Activated B cell treated with CpG ODN at 0.5 μM for 24 hours (primary cell): Measurements from ENCODE around the gene PRRT2. TPM values are rescaled to one million over a fixed set of nuclear protein-coding genes. Genes with fewer than 3 reads are reported as not detected.

ENCODE experiments used
- ATAC-seq: fragments of 200-7000 bp; cut with Tn5 transposase; one replicate; pipeline ENCODE4 v1.10.0; 2021; ENCODE audit warnings: low read depth, mild to moderate bottlenecking, moderate library complexity
- CTCF ChIA-PET: fragments of 350-600 bp; sonication (Branson Sonifier 250); formaldehyde crosslinking; loops from one replicate; lab custom pipeline; 2021; ENCODE audit warnings: antibody characterized with exemption; lab: Charles Lee
- POLR2A ChIA-PET: fragments of 350-600 bp; sonication (Branson Sonifier 250); formaldehyde crosslinking; loops from one replicate; lab custom pipeline; 2021; ENCODE audit warnings: antibody characterized with exemption; lab: Charles Lee
- DNase-seq: peaks from one replicate; pipeline ENCODE4 v3.0.0; 2022
- H3K27ac Mint-ChIP-seq: one replicate; pipeline ENCODE4 v1.8.0; 2020; ENCODE audit warnings: mixed read lengths
- H3K27me3 Mint-ChIP-seq: one replicate; pipeline ENCODE4 v1.8.0; 2021; ENCODE audit warnings: mixed read lengths
- H3K36me3 Mint-ChIP-seq: one replicate; pipeline ENCODE4 v1.8.0; 2021; ENCODE audit warnings: low read depth, mixed read lengths
- H3K4me1 Mint-ChIP-seq: one replicate; pipeline ENCODE4 v1.8.0; 2021; ENCODE audit warnings: mixed read lengths
- H3K4me3 Mint-ChIP-seq: one replicate; pipeline ENCODE4 v1.8.0; 2020; ENCODE audit warnings: mild to moderate bottlenecking, mixed read lengths
- H3K9me3 Mint-ChIP-seq: one replicate; pipeline ENCODE4 v1.8.0; 2020; ENCODE audit warnings: mixed read lengths
- intact Hi-C: fragments of 100-400 bp; cut with micrococcal nuclease; formaldehyde crosslinking; loops from one replicate; pipeline ENCODE4 v1.15.1; 2024
- total RNA-seq: library from RNA; stranded (reverse); gene quantifications from 2 replicates; pipeline ENCODE4 v1.2.3, GENCODE V29; 2022
- TF ChIP-seq, protein P1 (sequence below): fragments of 200-600 bp; IDR thresholded peaks from one replicate; pipeline ENCODE4 v1.8.0; 2022; ENCODE audit warnings: antibody characterized with exemption, mild to moderate bottlenecking

Gene PRRT2
- total RNA-seq, 1 donor from 2014 or later = 0.11 TPM

DNA sequence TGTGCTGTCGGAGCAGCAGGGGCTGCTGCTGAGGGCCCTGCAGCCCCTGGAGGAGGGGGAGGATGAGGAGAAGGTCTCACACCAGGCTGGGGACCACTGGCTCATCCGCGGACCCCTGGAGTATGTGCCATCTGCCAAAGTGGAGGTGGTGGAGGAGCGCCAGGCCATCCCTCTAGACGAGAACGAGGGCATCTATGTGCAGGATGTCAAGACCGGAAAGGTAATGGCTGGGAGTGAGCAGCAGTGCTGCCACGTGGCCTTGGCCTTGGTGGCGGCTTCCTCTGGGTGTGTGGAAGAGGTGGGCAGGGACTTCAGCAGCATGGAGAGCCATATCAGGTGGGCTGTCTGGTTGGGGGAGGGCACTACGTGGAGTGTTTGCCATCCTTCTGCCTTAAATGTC, 28.2 kb downstream of the PRRT2 start:
- Mint-ChIP-seq H3K27me3 (no peaks in the 10 kb centered on the region), H3K4me3 (no peak overlapping the region), H3K4me1 (no peaks in the 10 kb centered on the region), H3K9me3 (no peaks in the 10 kb centered on the region), H3K27ac (no peak overlapping the region), H3K36me3 (peaks cover 76% of the 10 kb centered on the region)
- POLR2A ChIA-PET = no interaction called here
- no peak for ATAC-seq
- TF ChIP-seq, protein P1, sequence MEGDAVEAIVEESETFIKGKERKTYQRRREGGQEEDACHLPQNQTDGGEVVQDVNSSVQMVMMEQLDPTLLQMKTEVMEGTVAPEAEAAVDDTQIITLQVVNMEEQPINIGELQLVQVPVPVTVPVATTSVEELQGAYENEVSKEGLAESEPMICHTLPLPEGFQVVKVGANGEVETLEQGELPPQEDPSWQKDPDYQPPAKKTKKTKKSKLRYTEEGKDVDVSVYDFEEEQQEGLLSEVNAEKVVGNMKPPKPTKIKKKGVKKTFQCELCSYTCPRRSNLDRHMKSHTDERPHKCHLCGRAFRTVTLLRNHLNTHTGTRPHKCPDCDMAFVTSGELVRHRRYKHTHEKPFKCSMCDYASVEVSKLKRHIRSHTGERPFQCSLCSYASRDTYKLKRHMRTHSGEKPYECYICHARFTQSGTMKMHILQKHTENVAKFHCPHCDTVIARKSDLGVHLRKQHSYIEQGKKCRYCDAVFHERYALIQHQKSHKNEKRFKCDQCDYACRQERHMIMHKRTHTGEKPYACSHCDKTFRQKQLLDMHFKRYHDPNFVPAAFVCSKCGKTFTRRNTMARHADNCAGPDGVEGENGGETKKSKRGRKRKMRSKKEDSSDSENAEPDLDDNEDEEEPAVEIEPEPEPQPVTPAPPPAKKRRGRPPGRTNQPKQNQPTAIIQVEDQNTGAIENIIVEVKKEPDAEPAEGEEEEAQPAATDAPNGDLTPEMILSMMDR = no peak
- CTCF ChIA-PET = no interaction called here
- intact Hi-C loops = no loop called here
- no peak for DNase-seq

DNA sequence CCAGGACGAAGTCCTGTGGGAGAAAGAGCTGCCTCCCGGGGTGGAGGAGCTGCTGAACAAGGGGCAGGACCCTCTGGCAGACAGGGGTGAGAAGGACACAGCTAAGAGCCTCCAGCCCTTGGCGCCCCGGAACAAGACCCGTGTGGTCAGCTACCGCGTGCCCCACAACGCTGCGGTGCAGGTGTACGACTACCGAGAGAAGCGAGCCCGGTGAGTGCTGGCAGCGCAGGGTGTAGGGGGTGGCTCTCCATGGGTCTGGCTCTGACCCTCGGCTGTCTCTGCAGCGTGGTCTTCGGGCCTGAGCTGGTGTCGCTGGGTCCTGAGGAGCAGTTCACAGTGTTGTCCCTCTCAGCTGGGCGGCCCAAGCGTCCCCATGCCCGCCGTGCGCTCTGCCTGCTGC, 29.6 kb downstream of the PRRT2 start:
- H3K4me1 Mint-ChIP-seq = no peaks in the 10 kb centered on the region

DNA sequence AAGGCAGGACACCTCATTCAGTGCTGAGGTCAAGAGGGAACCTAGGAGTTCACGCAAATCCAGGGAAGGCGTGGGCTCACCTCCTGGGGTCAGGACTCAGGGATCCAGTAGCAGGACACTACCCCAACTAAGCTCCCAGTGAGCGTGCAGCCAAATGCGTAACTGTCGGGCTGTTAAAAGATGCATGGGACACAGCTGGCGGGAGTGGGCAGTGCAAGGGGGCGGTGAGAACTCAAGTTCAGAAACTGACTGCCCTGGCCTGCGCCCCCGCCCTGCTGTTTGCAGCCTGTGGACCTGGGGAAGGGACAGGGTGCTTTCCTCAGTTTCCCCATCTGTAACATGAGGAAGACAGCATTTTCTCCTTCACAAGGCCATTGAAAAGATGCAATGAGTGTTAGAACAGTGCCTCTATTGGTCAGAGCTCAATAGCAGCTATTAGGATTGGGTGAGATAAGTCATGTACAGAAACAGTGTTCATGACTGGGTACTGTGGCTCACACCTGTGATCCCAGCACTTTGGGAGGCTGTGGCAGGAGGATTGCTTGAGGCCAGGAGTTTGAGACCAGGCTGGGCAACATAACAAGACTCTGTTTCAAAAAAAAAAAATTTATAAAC, 30.8 kb downstream of the PRRT2 start:
- H3K9me3 Mint-ChIP-seq = no peaks in the 10 kb centered on the region
- H3K4me3 Mint-ChIP-seq = no peak overlapping the region
- POLR2A ChIA-PET = no interaction called here
- CTCF ChIA-PET = no interaction called here
- H3K27ac Mint-ChIP-seq = no peak overlapping the region
- TF ChIP-seq, protein P1 = no peak
- ATAC-seq (no peak), DNase-seq (no peak)
- H3K27me3 Mint-ChIP-seq = no peaks in the 10 kb centered on the region
- peaks cover 81% of the 10 kb centered on the region for H3K36me3 Mint-ChIP-seq
- no peaks in the 10 kb centered on the region for H3K4me1 Mint-ChIP-seq
- intact Hi-C loops = no loop called here

More for the DNA sequence above, 29.6 kb downstream of the PRRT2 start:
- H3K27ac Mint-ChIP-seq = no peak overlapping the region
- POLR2A ChIA-PET = no interaction called here
- ATAC-seq (no peak), DNase-seq (no peak)
- peaks cover 81% of the 10 kb centered on the region for H3K36me3 Mint-ChIP-seq
- H3K27me3 Mint-ChIP-seq = no peaks in the 10 kb centered on the region
- CTCF ChIA-PET = no interaction called here
- intact Hi-C loops = no loop called here
- no peaks in the 10 kb centered on the region for H3K9me3 Mint-ChIP-seq
- H3K4me3 Mint-ChIP-seq = no peak overlapping the region
- TF ChIP-seq, protein P1 = no peak

DNA sequence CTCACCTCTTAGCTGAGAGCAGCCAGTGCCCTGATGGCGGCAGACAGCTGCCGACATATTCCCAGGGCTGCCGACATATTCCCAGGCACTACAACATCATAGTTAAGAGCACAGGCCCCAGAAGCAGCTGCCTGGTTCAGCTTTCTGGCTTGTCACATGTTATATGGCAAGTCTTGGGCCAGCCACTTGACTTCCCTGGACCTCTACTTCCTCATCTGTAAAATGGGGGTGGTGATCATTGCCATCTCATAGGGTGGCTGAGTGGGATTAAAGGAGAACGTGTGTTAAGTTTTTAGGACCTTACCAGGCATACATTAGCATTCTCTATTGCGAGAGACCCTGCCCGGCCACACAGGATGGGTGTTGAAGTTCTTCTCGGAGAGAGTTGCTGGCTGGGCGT, 31.9 kb downstream of the PRRT2 start:
- ATAC-seq = no peak
- no peak overlapping the region for H3K27ac Mint-ChIP-seq
- intact Hi-C loops = no loop called here

DNA sequence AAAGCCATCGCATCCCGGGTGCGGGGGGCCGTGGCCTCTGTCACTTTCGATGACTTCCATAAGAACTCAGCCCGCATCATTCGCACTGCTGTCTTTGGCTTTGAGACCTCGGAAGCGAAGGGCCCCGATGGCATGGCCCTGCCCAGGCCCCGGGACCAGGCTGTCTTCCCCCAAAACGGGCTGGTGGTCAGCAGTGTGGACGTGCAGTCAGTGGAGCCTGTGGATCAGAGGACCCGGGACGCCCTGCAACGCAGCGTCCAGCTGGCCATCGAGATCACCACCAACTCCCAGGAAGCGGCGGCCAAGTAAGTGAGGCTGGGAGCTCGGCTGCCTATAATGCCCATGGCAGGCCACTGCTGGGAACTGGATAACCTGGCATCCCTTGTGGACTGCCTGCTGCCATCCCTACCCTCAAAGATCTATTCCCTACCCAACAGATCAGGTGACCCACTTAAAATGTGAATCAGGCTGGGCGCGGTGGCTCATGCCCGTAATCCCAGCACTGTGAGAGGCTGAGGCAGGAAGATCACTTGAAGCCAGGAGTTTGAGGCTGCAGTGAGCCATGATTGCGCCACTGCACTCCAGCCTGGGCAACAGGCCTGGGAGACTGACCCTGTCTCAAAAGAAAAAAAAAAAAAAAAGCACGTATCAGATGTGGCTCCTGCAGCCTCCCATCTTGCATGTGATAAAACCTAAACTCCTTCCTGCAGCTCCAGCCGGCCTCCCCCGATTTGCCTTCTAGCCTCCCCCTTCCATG, 32.8 kb downstream of the PRRT2 start:
- CTCF ChIA-PET = interaction anchor here (1.0 to 1.1 kb wide), 2 partner anchors 24 to 37 kb away, joined by 3 read pairs; partner anchors contain the start of gene MVP
- intact Hi-C loops = no loop called here
- DNase-seq (no peak), ATAC-seq (no peak)
- TF ChIP-seq, protein P1 = no peak
- Mint-ChIP-seq H3K9me3 (no peaks in the 10 kb centered on the region), H3K27me3 (no peaks in the 10 kb centered on the region), H3K36me3 (peaks cover 66% of the 10 kb centered on the region), H3K4me1 (no peaks in the 10 kb centered on the region), H3K27ac (no peak overlapping the region), H3K4me3 (no peak overlapping the region)
- POLR2A ChIA-PET = no interaction called here

More for the DNA sequence above, 31.9 kb downstream of the PRRT2 start:
- no peaks in the 10 kb centered on the region for H3K4me1 Mint-ChIP-seq
- DNase-seq = no peak
- TF ChIP-seq, protein P1 = no peak
- H3K9me3 Mint-ChIP-seq = no peaks in the 10 kb centered on the region
- H3K4me3 Mint-ChIP-seq = no peak overlapping the region
- H3K36me3 Mint-ChIP-seq = peaks cover 74% of the 10 kb centered on the region
- H3K27me3 Mint-ChIP-seq = no peaks in the 10 kb centered on the region
- POLR2A ChIA-PET = no interaction called here
- CTCF ChIA-PET = interaction anchor here (1.0 kb wide), 1 partner anchor 23 kb away, joined by 3 read pairs; the partner anchor contains the start of gene MVP
